ENCODE measurements around the gene SOX4.
A peak's percentile ranks its signal among the peaks of the same experiment; 100 is the strongest.

DNA sequence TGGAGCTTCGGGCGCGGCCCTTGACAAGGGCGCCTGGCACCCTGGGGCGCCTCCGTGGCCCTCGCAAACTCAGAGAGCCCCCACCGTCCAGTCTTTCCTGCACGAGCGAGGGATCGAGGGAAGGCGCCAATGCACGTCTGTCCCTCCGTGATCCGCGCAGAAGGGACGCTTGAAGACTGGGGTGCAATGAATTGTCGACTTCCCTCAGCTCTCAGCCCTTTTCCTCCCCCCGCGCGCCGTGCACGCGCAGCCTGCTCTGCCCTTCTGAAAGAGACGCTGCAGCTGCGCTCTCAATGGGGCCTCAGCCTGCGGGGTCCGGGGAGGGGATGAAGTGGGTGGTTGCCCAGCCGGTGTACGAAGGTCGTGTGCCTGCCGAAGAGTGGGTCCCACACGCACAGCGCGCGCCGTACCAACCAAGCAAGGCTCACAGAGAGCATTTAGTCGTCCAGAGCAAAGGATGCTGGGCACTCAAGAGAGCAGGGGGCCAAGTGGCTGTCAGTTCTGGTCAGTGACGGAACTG is 5.5 kb upstream of the SOX4 start:
- TF ChIP-seq POLR2A (IDR thresholded peaks at IDR 0.05; ENCODE audit: low read depth, low read length) = peak; percentile 62; the same call in 1 of the 2 replicates
- peak; percentile 48 for TF ChIP-seq POLR2AphosphoS5 (IDR thresholded peaks at IDR 0.05; ENCODE audit: low read depth, low read length)
- peak; percentile 17; the same call in 1 of the 2 replicates for TF ChIP-seq TAF1 (IDR thresholded peaks at IDR 0.05; ENCODE audit: low read depth, low read length)
- no peak for TF ChIP-seq PAX5 (IDR thresholded peaks at IDR 0.05; ENCODE audit: insufficient read depth, low read length, severe bottlenecking)

Data from GM12891 (cell line).